Testis (tissue), 2 donors: ENCODE data around the gene TBATA.

Experiments used
- POLR2A ChIP-seq: fragments of 450-650 bp; IDR thresholded peaks from one replicate; pipeline ENCODE4 v1.6.1; 2017; ENCODE audit warnings: antibody characterized with exemption, mild to moderate bottlenecking, moderate library complexity
- TF ChIP-seq, protein P1 (sequence below), 3 experiments: fragments of 450-650 bp in 2 of 3; fragments of 200-600 bp in 1 of 3; sonication (generic) in 1 of 3; IDR thresholded peaks; one replicate each; pipeline ENCODE4 v1.5.1; 2016 to 2019; ENCODE audit warnings: antibody characterized with exemption in 3 of 3, mild to moderate bottlenecking in 2 of 3, moderate library complexity in 1 of 3

DNA sequence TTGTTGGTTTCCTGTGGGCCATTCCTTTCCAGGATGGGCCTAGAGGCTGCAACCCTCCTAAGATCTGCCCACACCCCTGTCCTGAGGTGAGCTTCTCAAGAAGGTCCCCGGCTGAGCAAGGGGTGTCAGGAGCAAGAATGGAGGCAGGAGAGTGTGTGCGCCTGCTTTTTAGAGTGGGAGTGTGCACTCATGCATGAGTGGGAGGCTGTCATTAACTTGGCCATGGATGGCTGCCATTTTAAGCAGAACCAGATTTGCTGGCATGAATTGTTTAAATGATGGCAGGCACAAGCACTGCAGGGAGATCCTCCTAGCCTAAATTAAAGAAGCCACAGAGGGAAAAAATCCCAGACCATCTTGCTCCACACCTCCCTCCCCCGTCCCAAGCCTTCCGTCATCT, 27.6 kb upstream of the TBATA start:
- TF ChIP-seq, protein P1, sequence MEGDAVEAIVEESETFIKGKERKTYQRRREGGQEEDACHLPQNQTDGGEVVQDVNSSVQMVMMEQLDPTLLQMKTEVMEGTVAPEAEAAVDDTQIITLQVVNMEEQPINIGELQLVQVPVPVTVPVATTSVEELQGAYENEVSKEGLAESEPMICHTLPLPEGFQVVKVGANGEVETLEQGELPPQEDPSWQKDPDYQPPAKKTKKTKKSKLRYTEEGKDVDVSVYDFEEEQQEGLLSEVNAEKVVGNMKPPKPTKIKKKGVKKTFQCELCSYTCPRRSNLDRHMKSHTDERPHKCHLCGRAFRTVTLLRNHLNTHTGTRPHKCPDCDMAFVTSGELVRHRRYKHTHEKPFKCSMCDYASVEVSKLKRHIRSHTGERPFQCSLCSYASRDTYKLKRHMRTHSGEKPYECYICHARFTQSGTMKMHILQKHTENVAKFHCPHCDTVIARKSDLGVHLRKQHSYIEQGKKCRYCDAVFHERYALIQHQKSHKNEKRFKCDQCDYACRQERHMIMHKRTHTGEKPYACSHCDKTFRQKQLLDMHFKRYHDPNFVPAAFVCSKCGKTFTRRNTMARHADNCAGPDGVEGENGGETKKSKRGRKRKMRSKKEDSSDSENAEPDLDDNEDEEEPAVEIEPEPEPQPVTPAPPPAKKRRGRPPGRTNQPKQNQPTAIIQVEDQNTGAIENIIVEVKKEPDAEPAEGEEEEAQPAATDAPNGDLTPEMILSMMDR (IDR thresholded peaks at IDR 0.05): no peak
- no peak for TF ChIP-seq POLR2A
